Vagina (tissue), 2 donors: ENCODE results near the gene CNTN1. TPM values are rescaled to one million over a fixed set of nuclear protein-coding genes. Genes with fewer than 3 reads are reported as not detected.

Experiments used
- DNase-seq, 2 donors: peaks; one replicate each; pipeline ENCODE4 v3.0.0-alpha.2; 2017; ENCODE audit errors: extremely low spot score in 2 of 2
- H3K27ac ChIP-seq: fragments of 200-600 bp; sonication (generic); one replicate; pipeline ENCODE4 v1.5.1; 2019
- H3K27me3 ChIP-seq: fragments of 200-600 bp; sonication (generic); one replicate; pipeline ENCODE4 v1.5.1; 2019
- H3K36me3 ChIP-seq, 2 donors: fragments of 200-600 bp; sonication (generic); one replicate each; pipeline ENCODE4 v1.5.1; 2017 to 2019
- H3K4me1 ChIP-seq: fragments of 200-600 bp; sonication (generic); one replicate; pipeline ENCODE4 v1.5.1; 2019
- H3K4me3 ChIP-seq, 2 donors: fragments of 200-600 bp; sonication (generic); 1 replicate in 1 of 2; 2 replicates in 1 of 2; pipeline ENCODE4 v1.5.1; 2016 to 2019
- H3K9me3 ChIP-seq: fragments of 200-600 bp; sonication (generic); one replicate; pipeline ENCODE4 v1.5.1; 2019
- POLR2A ChIP-seq, 2 donors: fragments of 450-650 bp; IDR thresholded peaks; one replicate each; pipeline ENCODE4 v1.6.1; 2017; ENCODE audit warnings: antibody characterized with exemption in 2 of 2, mild to moderate bottlenecking in 2 of 2, moderate library complexity in 2 of 2
- POLR2AphosphoS5 ChIP-seq, 2 donors: sonication (generic); formaldehyde crosslinking; IDR thresholded peaks; one replicate each; pipeline ENCODE4 v1.9.0; 2017; ENCODE audit warnings: antibody characterized with exemption in 2 of 2, mild to moderate bottlenecking in 2 of 2, low read depth in 1 of 2; ENCODE audit not compliant: insufficient read depth in 1 of 2
- intact Hi-C: fragments of 100-400 bp; cut with DNase I; formaldehyde crosslinking; loops from one replicate; pipeline ENCODE4 v1.15.1; 2023
- total RNA-seq: library from RNA; depleted of rRNA; stranded (reverse); fragments of >200 nt; gene quantifications from one replicate; pipeline ENCODE4 v1.2.3, GENCODE V29; 2016
- TF ChIP-seq, protein P1 (sequence below), 3 experiments: fragments of 450-650 bp in 2 of 3; fragments of 200-600 bp in 1 of 3; sonication (generic) in 1 of 3; IDR thresholded peaks; one replicate each; pipeline ENCODE4 v1.5.1; 2017 to 2019; ENCODE audit warnings: antibody characterized with exemption in 3 of 3, mild to moderate bottlenecking in 2 of 3, moderate library complexity in 2 of 3

The CNTN1 gene
- total RNA-seq, 1 donor from 2014 or later = 15.2 TPM

DNA sequence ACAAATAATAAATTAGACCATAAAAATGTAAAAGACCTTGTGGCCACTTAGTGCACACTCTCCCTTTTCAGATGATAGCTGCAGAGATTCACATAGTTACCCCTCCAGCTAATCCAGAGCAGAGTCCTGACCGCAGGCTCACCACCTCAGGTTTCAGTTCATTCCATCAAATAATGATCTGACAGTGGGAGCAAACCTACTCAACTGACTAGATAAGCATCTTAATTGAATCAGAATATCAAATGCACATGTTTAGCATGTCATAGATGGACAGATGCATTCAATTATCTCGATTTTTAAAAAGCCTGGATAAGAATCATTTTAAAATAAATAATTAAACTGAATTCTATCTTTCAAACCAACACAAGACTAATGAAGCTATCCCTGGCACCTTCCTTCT, 253.5 kb downstream of the CNTN1 start:
- Histone ChIP-seq H3K36me3 (no peaks in the 10 kb centered on the region), H3K4me1 (no peaks in the 10 kb centered on the region), H3K27ac (no peak overlapping the region), H3K27me3 (no peaks in the 10 kb centered on the region), H3K4me3 (no peak overlapping the region), H3K9me3 (no peaks in the 10 kb centered on the region)
- intact Hi-C loops = no loop called here
- TF ChIP-seq POLR2AphosphoS5 (IDR thresholded peaks at IDR 0.05; ENCODE audit: insufficient read depth in 1 of 2, low read depth in 1 of 2) = no peak
- TF ChIP-seq, protein P1, sequence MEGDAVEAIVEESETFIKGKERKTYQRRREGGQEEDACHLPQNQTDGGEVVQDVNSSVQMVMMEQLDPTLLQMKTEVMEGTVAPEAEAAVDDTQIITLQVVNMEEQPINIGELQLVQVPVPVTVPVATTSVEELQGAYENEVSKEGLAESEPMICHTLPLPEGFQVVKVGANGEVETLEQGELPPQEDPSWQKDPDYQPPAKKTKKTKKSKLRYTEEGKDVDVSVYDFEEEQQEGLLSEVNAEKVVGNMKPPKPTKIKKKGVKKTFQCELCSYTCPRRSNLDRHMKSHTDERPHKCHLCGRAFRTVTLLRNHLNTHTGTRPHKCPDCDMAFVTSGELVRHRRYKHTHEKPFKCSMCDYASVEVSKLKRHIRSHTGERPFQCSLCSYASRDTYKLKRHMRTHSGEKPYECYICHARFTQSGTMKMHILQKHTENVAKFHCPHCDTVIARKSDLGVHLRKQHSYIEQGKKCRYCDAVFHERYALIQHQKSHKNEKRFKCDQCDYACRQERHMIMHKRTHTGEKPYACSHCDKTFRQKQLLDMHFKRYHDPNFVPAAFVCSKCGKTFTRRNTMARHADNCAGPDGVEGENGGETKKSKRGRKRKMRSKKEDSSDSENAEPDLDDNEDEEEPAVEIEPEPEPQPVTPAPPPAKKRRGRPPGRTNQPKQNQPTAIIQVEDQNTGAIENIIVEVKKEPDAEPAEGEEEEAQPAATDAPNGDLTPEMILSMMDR (IDR thresholded peaks at IDR 0.05) = no peak
- no peak for TF ChIP-seq POLR2A (IDR thresholded peaks at IDR 0.05)
- no peak for DNase-seq

DNA sequence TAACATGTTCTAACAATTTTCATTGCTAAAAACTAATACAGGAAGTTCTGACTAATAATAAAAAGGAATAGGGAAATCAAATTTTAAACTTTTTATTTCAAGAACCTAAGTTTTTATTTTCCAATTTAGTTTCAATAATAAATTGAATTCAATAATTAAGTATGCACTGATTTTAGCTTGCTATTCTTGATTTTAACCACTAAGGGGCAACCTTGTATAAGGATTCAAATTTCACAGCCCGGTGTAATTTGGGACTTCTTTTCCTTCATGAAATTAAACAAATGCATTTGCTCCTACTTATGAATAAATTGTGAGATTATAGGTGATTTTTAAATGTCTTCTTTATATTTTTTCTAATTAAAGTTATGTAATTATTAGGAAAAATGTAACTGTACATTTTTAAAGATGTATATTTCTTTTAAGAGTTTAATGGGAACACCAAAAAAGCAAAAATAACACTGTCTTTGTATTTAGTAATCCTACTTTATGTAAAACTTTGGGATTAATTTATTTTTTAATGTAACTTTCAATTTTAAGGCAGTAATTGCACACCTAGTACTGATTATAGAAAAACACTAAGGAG, 254.5 kb downstream of the CNTN1 start:
- TF ChIP-seq, protein P1 (IDR thresholded peaks at IDR 0.05) = peak; percentile 29 to 73 (median 41)
- TF ChIP-seq POLR2AphosphoS5 (IDR thresholded peaks at IDR 0.05; ENCODE audit: insufficient read depth in 1 of 2, low read depth in 1 of 2) (no peak), POLR2A (IDR thresholded peaks at IDR 0.05) (no peak)
- H3K27ac ChIP-seq = no peak overlapping the region
- H3K27me3 ChIP-seq = no peaks in the 10 kb centered on the region
- intact Hi-C loops = no loop called here
- no peak for DNase-seq
- no peaks in the 10 kb centered on the region for H3K4me1 ChIP-seq
- no peak overlapping the region for H3K4me3 ChIP-seq
- H3K9me3 ChIP-seq = no peaks in the 10 kb centered on the region
- H3K36me3 ChIP-seq = no peaks in the 10 kb centered on the region

DNA sequence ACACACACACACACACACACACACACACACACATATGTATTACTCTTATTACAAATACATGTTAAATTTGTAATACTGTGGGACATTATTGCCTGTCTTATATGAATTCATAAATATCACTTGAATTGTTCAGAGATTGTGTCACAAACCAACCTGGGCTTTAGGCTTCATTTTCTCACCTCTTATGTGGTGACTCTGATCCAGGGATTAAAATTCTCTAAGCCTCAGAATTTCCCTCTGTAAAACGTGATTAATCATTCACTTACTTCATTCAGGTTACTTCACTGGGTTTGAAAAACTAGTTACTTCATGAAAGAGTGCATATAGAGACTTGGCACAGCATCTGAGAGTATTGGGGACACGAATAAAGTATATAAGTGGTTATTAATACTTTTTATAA, 255.6 kb downstream of the CNTN1 start:
- TF ChIP-seq, protein P1 (IDR thresholded peaks at IDR 0.05) = no peak
- TF ChIP-seq POLR2A (IDR thresholded peaks at IDR 0.05) (no peak), POLR2AphosphoS5 (IDR thresholded peaks at IDR 0.05; ENCODE audit: insufficient read depth in 1 of 2, low read depth in 1 of 2) (no peak)
- Histone ChIP-seq H3K4me1 (no peaks in the 10 kb centered on the region), H3K27me3 (no peaks in the 10 kb centered on the region), H3K36me3 (no peaks in the 10 kb centered on the region), H3K9me3 (no peaks in the 10 kb centered on the region), H3K4me3 (no peak overlapping the region), H3K27ac (no peak overlapping the region)
- intact Hi-C loops = no loop called here
- no peak for DNase-seq

DNA sequence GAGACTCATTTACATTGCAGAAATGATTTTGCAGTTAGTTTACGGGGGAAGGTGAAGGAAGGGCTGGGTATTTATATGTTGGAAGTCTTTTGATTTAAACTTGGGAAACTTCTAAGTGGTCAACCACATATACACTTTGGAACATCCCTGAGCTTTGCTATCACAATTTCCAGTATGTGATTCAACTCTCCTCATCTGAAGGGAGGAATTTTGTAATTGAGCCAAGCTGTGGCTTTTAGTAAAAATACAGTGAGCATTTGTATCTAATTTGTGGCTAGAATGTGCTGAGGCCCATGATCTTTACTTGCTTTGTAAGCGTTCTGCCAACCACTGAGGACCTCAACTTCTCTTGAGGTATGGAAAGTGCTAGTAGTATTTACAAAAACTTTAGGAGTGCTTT, 260.8 kb downstream of the CNTN1 start:
- Histone ChIP-seq H3K27ac (no peak overlapping the region), H3K27me3 (no peaks in the 10 kb centered on the region), H3K4me3 (no peak overlapping the region), H3K9me3 (no peaks in the 10 kb centered on the region), H3K4me1 (no peaks in the 10 kb centered on the region), H3K36me3 (no peaks in the 10 kb centered on the region)
- intact Hi-C loops = no loop called here
- TF ChIP-seq POLR2A (IDR thresholded peaks at IDR 0.05) (no peak), POLR2AphosphoS5 (IDR thresholded peaks at IDR 0.05; ENCODE audit: insufficient read depth in 1 of 2, low read depth in 1 of 2) (no peak)
- TF ChIP-seq, protein P1 (IDR thresholded peaks at IDR 0.05) = no peak
- no peak for DNase-seq

DNA sequence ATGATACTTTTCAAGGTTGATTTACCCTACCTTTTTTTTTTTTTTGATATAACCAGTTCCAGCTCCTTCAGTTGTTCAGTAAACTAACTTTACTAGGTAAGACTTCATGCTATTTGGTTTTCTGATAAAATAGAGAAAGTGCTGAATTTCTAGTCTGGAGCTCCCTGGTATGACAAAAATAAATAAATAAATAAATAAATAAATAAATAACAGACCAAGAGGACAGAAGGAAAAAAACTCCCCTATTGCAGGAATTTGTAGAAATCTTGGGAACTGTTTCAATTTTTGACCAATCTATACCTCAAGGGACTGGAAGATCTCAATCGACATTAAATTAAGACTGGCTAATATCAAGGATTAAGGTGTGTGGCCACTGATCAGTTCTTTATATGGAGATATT, 265.2 kb downstream of the CNTN1 start:
- Histone ChIP-seq H3K9me3 (no peaks in the 10 kb centered on the region), H3K4me3 (no peak overlapping the region), H3K4me1 (no peaks in the 10 kb centered on the region), H3K36me3 (no peaks in the 10 kb centered on the region), H3K27ac (no peak overlapping the region), H3K27me3 (no peaks in the 10 kb centered on the region)
- TF ChIP-seq, protein P1 (IDR thresholded peaks at IDR 0.05) = no peak
- TF ChIP-seq POLR2AphosphoS5 (IDR thresholded peaks at IDR 0.05; ENCODE audit: insufficient read depth in 1 of 2, low read depth in 1 of 2) = no peak
- TF ChIP-seq POLR2A (IDR thresholded peaks at IDR 0.05) = no peak
- intact Hi-C loops = loop anchor here (5.0 kb wide), 1 partner anchor 1065 kb away; no protein-coding TSS in a partner anchor
- no peak for DNase-seq
